NCI-H510A treated with DMSO at 0.1 percent for 48 hours (cell line): ENCODE results near the gene ADAM15.
A peak's percentile ranks its signal among the peaks of the same experiment; 100 is the strongest.

ENCODE experiments used
- DNase-seq: peaks from one replicate; lab custom pipeline; 2025; lab: John Stamatoyannopoulos, UW

The ADAM15 gene

DNA sequence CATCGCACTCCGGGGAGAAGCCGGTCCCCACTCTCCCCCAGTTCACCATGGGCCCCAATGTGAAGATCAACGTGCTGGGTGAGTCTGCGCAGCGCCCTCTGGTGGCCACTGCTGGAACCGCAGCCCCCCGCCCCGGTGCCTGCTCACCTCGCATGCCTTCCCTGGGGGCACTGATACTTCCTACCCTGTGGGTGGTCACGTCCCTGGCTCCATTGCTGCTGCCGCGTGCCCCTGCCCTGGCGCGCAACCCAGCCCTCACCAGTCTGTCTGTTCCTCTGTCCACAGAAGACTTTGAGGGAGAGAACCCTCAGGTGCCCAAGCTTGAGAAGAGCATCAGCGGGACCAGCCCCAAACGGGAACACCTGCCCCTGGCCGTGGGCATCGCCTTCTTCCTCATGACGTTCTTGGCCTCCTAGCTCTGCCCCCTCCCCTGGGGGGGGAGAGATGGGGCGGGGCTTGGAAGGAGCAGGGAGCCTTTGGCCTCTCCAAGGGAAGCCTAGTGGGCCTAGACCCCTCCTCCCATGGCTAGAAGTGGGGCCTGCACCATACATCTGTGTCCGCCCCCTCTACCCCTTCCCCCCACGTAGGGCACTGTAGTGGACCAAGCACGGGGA, 35.1 kb downstream of the ADAM15 start:
- DNase-seq, result peak; percentile 64

DNA sequence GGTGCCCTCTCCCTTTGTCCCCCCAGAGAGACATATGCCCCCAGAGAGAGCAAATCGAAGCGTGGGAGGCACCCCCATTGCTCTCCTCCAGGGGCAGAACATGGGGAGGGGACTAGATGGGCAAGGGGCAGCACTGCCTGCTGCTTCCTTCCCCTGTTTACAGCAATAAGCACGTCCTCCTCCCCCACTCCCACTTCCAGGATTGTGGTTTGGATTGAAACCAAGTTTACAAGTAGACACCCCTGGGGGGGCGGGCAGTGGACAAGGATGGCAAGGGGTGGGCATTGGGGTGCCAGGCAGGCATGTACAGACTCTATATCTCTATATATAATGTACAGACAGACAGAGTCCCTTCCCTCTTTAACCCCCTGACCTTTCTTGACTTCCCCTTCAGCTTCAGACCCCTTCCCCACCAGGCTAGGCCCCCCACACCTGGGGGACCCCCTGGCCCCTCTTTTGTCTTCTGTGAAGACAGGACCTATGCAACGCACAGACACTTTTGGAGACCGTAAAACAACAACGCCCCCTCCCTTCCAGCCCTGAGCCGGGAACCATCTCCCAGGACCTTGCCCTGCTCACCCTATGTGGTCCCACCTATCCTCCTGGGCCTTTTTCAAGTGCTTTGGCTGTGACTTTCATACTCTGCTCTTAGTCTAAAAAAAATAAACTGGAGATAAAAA, 35.9 kb downstream of the ADAM15 start:
- no peak for DNase-seq

- peak; percentile 63 for DNase-seq
These were observed 40.2 kb downstream of the ADAM15 start for GRCh38 chr1:155091071-155092051.

DNA sequence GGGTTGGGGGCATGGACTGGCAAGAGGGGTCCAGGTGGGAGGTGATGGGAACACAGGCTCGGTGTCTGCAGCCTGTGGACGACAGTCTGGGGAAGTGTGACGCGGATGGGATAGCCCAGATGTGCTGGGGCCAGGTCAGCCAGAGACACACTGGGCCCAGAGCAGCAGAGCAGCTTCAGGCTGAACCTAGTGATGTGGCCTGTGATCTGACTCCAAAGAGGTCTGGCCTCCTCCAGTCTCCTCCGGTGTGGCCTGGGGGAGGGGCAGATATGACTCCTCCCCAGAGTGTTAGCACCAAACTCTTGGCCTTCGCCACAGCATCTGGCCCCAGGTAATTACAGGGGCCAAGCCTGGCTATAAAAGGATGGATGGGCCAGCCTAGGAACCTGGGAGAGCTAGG, 41.0 kb downstream of the ADAM15 start:
- no peak for DNase-seq

GRCh38 chr1:155092641-155093040, 41.5 kb downstream of the ADAM15 start:
- no peak for DNase-seq

- DNase-seq, result peak; percentile 60
These were observed 43.0 kb downstream of the ADAM15 start for GRCh38 chr1:155093911-155094621.

DNA sequence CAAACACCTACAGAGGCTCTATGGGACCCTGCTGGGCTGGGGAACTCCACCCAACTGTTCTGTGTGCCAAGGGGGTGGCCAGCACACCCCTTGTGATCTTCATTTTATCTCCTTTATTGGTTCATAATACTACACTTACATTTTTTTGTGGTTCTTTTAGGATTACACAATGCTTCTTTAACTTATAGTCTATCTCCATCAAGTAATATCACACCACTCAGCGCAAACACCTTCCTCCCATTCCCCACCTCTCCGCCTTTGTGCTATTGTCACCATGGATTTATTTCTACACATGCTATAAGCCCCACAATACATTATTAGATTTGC, 43.5 kb downstream of the ADAM15 start:
- no peak for DNase-seq

DNA sequence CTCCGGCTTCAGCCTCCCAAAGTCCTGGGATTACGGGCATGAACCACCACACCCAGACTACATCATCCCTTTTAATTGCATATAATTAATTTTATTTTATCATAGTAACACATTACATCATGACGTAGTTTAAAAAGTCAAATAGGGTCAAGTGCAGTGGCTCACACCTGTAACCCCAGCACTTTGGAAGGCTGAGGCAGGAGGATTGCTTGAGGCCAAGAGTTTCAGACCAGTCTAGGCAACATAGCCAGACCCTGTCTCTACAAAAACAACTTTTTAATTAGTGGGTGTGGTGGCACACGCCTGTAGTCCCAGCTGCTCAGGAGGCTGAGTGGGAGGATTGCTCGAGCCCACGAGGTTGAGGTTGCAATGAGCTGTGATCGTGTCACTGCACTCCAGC, 48.2 kb downstream of the ADAM15 start:
- no peak for DNase-seq

DNA sequence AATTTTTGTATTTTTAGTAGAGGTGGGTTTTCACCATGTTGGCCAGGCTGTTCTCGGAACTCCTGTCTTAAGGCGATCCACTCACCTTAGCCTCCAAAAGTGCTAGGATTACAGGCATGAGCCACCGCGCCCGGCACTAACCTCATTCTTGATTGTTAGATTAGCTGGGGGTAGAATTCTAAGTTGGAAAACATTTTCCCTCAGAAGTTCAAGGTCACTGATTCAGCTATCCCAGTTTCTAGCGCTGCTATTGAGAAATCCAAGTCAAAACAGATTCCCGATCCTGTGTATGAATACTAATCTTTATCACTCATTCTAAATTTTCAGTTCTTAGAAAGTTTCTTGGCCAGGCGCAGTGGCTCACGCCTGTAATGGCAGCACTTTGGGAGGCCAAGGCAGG, 52.2 kb downstream of the ADAM15 start:
- DNase-seq, result no peak

GRCh38 chr1:155104605-155105534, 53.8 kb downstream of the ADAM15 start:
- no peak for DNase-seq

- DNase-seq, result no peak
These were observed 54.5 kb downstream of the ADAM15 start for GRCh38 chr1:155105604-155106011.

GRCh38 chr1:155106862-155107261, 55.7 kb downstream of the ADAM15 start:
- peak; percentile 57 for DNase-seq

DNA sequence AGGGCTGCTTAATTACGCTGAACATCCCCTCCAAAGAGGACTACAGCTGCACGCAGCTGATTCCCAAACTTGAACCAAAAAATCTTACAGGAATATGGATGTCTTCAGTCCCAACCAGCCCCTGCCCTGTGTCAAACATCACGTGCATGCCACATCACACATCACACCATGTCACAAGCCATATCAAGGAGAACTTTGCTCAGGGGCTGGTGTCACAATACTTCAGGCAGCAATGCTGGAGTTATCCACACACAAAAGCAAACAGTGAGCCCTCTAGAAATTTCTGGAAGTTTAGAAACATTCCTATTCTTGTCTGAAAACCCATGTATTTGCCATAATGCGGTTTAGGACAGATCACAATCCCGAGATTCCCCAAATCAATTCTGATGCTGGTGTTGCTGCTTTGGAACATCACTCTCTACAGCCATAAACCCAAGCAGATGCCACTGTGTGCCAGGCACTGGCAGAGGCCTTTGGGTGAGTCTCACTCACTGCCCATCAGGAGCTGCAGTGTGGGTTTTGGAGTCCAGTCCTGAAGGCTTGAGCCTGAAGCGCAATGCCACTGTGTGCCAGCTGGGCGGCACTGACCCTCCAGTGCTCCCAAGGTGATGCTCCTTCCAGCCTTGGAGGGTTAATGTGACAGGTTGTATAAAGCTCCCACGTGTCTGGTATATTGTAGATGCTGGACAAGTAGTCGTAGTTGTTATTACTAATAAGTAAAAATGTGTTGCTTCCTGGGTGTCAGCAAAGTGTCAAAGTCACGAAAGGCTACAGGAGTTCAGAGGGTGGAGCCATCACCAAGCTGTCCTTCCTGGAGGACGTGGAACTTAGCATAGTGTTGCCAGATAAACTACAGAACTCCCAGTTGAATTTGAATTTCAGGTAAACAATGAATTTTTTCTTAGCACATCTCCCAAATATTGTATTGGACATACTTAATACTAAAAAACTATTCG, 56.5 kb downstream of the ADAM15 start:
- no peak for DNase-seq

- DNase-seq, result no peak
These were observed 57.2 kb downstream of the ADAM15 start for GRCh38 chr1:155108296-155108695.

GRCh38 chr1:155110381-155110780, 59.3 kb downstream of the ADAM15 start:
- DNase-seq, result no peak

- no peak for DNase-seq
These were observed 59.7 kb downstream of the ADAM15 start for GRCh38 chr1:155110826-155111225.
